WI38 (cell line): ENCODE results near the gene CSF1R.

Experiments
- H3K4me3 ChIP-seq: 2 replicates; pipeline ENCODE4 v1.5.1; 2011; ENCODE audit warnings: low read depth, mild to moderate bottlenecking, control low read depth, low read length
- CTCF ChIP-seq: IDR thresholded peaks from 2 replicates; pipeline ENCODE4 v1.5.1; 2012; ENCODE audit warnings: low read depth, mild to moderate bottlenecking, control low read depth, low read length

CSF1R gene

GRCh38 chr5:150057996-150058395, 28.4 kb downstream of the CSF1R start:
- TF ChIP-seq CTCF: no peak
- no peak overlapping the region for H3K4me3 ChIP-seq

GRCh38 chr5:150057511-150057910, 28.8 kb downstream of the CSF1R start:
- no peak overlapping the region for H3K4me3 ChIP-seq
- no peak for TF ChIP-seq CTCF

GRCh38 chr5:150057052-150057451, 29.3 kb downstream of the CSF1R start:
- H3K4me3 ChIP-seq: no peak overlapping the region
- TF ChIP-seq CTCF: no peak

GRCh38 chr5:150056075-150056443, 30.3 kb downstream of the CSF1R start:
- TF ChIP-seq CTCF: no peak
- no peak overlapping the region for H3K4me3 ChIP-seq

- no peak for TF ChIP-seq CTCF
- H3K4me3 ChIP-seq: no peak overlapping the region
Measured at GRCh38 chr5:150055326-150056074, 30.9 kb downstream of the CSF1R start.

GRCh38 chr5:150054569-150054968, 31.8 kb downstream of the CSF1R start:
- TF ChIP-seq CTCF: no peak
- H3K4me3 ChIP-seq: no peak overlapping the region

GRCh38 chr5:150053713-150054392, 32.5 kb downstream of the CSF1R start:
- no peak for TF ChIP-seq CTCF
- H3K4me3 ChIP-seq: no peak overlapping the region
